Suppressor macrophage (primary cell): ENCODE results near the gene CFAP97D1.

Source experiments
- DNase-seq, 4 experiments: peaks; one replicate each; pipeline ENCODE4 v3.0.0-alpha.2; 2020 to 2022
- total RNA-seq, 17 experiments: gene quantifications; one replicate each; lab custom pipeline; 2026; ENCODE audit warnings: mixed read lengths in 6 of 17, inconsistent platforms in 3 of 17; lab: John Stamatoyannopoulos, UW

CFAP97D1 gene
- 0 to 1.1 (median 0.05) reads per million in 17 experiments for total RNA-seq

GRCh38 chr17:43780135-43780534 is at the start of gene CFAP97D1:
TSS of gene CFAP97D1 (plus strand) at chr17:43780435. CDS start at chr17:43780463, 28 bp downstream.
- DNase-seq: peak in 3 of 4 experiments; percentile 18 to 25 (median 21)

- no peak for DNase-seq
These were observed 47.3 kb upstream of the CFAP97D1 start for GRCh38 chr17:43732958-43733357.

GRCh38 chr17:43733956-43734355 is 46.3 kb upstream of the CFAP97D1 start:
- DNase-seq: peak in 2 of 4 experiments; percentile 19 to 38

GRCh38 chr17:43734376-43734775 is 45.9 kb upstream of the CFAP97D1 start:
- no peak for DNase-seq

GRCh38 chr17:43736389-43736788 is 43.8 kb upstream of the CFAP97D1 start:
- DNase-seq: no peak

- no peak for DNase-seq
These were observed 42.5 kb upstream of the CFAP97D1 start for GRCh38 chr17:43737722-43738121.

GRCh38 chr17:43740541-43740940 is 39.7 kb upstream of the CFAP97D1 start:
- DNase-seq: no peak

GRCh38 chr17:43741636-43742035 is 38.6 kb upstream of the CFAP97D1 start:
- DNase-seq: peak; percentile 35 to 73 (median 60)

GRCh38 chr17:43745541-43745940 is 34.7 kb upstream of the CFAP97D1 start:
- DNase-seq: peak in 3 of 4 experiments; percentile 21 to 43 (median 40)

- DNase-seq: no peak
These were observed 30.1 kb upstream of the CFAP97D1 start for GRCh38 chr17:43750153-43750552.

GRCh38 chr17:43753493-43754129 is 26.6 kb upstream of the CFAP97D1 start:
- peak in 2 of 4 experiments; percentile 34 to 35 for DNase-seq

GRCh38 chr17:43754947-43755346 is 25.3 kb upstream of the CFAP97D1 start:
- DNase-seq: no peak

GRCh38 chr17:43755389-43755875 is 24.8 kb upstream of the CFAP97D1 start:
- peak in 3 of 4 experiments; percentile 18 to 58 (median 34) for DNase-seq

GRCh38 chr17:43756201-43756600 is 24.0 kb upstream of the CFAP97D1 start:
- DNase-seq: no peak

- DNase-seq: no peak
These were observed 23.0 kb upstream of the CFAP97D1 start for GRCh38 chr17:43757171-43757660.

GRCh38 chr17:43758086-43758485 is 22.1 kb upstream of the CFAP97D1 start:
- no peak for DNase-seq

GRCh38 chr17:43758497-43759174 is 21.6 kb upstream of the CFAP97D1 start, which contains the start of gene SOST:
TSS of gene SOST (minus strand) at chr17:43758791. CDS start at chr17:43758741, 50 bp downstream.
- no peak for DNase-seq

- DNase-seq: no peak
These were observed 20.4 kb upstream of the CFAP97D1 start for GRCh38 chr17:43759836-43760235.

GRCh38 chr17:43760254-43760852 is 19.9 kb upstream of the CFAP97D1 start:
- peak; percentile 90 to 95 (median 94) for DNase-seq

- peak; percentile 66 to 81 (median 74) for DNase-seq
These were observed 13.7 kb upstream of the CFAP97D1 start for GRCh38 chr17:43766413-43767052.

- DNase-seq: peak in 2 of 4 experiments; percentile 13 to 38
These were observed 13.1 kb upstream of the CFAP97D1 start for GRCh38 chr17:43767053-43767712.

- DNase-seq: no peak
These were observed 12.5 kb upstream of the CFAP97D1 start for GRCh38 chr17:43767713-43768059.
